ENCODE data around the gene KMT5C.

- TF ChIP-seq EZH2 (IDR thresholded peaks at IDR 0.05; ENCODE audit: insufficient read depth, poor library complexity, severe bottlenecking), result no peak
- TF ChIP-seq EZH2phosphoT487 (IDR thresholded peaks at IDR 0.05; ENCODE audit: insufficient read depth, low read depth), result no peak
Observed at GRCh38 chr19:55360902-55361301, 21.2 kb downstream of the KMT5C start.

All from GM23248 (cell line).